HepG2 (cell line): ENCODE measurements around the gene HLF. TPM values are rescaled to one million over a fixed set of nuclear protein-coding genes. Genes with fewer than 3 reads are reported as not detected.

Experiments
- ATAD3A ChIP-seq: sonication (generic); formaldehyde crosslinking; IDR thresholded peaks from 2 replicates; pipeline ENCODE4 v1.4.0; 2020; ENCODE audit warnings: missing genetic modification reagents
- ATM ChIP-seq: fragments of 450-650 bp; IDR thresholded peaks from 2 replicates; pipeline ENCODE4 v1.7.1; 2017; ENCODE audit warnings: mild to moderate bottlenecking, borderline replicate concordance
- CAMTA2 ChIP-seq: sonication (generic); formaldehyde crosslinking; IDR thresholded peaks from 2 replicates; pipeline ENCODE4 v1.4.0; 2020; ENCODE audit warnings: mild to moderate bottlenecking, missing genetic modification reagents, borderline replicate concordance
- DDIT3 ChIP-seq: sonication (generic); formaldehyde crosslinking; IDR thresholded peaks from 2 replicates; pipeline ENCODE4 v1.4.0; 2020; ENCODE audit warnings: mild to moderate bottlenecking, missing genetic modification reagents
- ISX ChIP-seq: sonication (generic); formaldehyde crosslinking; conservative IDR thresholded peaks from 2 replicates; pipeline ENCODE4 v1.5.0; 2020; ENCODE audit warnings: missing genetic modification reagents
- JDP2 ChIP-seq: sonication (generic); formaldehyde crosslinking; IDR thresholded peaks from 2 replicates; pipeline ENCODE4 v1.8.1; 2022; ENCODE audit warnings: missing genetic modification reagents, borderline replicate concordance
- KDM3A ChIP-seq: IDR thresholded peaks from 2 replicates; pipeline ENCODE4 v1.6.1; 2018; ENCODE audit warnings: low read depth, missing compliant biosample characterization
- NCOA5 ChIP-seq: sonication (generic); formaldehyde crosslinking; IDR thresholded peaks from 2 replicates; pipeline ENCODE4 v1.4.0; 2020; ENCODE audit warnings: missing genetic modification reagents
- POGK ChIP-seq: sonication (generic); formaldehyde crosslinking; conservative IDR thresholded peaks from 2 replicates; pipeline ENCODE4 v1.8.0; 2022; ENCODE audit warnings: mild to moderate bottlenecking, moderate library complexity, missing genetic modification reagents
- POLR2AphosphoS5 ChIP-seq: IDR thresholded peaks from 2 replicates; pipeline ENCODE4 v1.6.1; 2012; ENCODE audit warnings: low read depth, low read length
- SNAPC2 ChIP-seq: sonication (generic); formaldehyde crosslinking; IDR thresholded peaks from 2 replicates; pipeline ENCODE4 v1.8.1; 2022; ENCODE audit warnings: mild to moderate bottlenecking, missing genetic modification reagents
- SP1 ChIP-seq, 2 experiments: fragments of 450-650 bp in 1 of 2; sonication (generic) in 1 of 2; formaldehyde crosslinking in 1 of 2; IDR thresholded peaks; 2 replicates each; pipeline versions ENCODE4 v1.4.0 to v1.6.1; 2016 to 2020; ENCODE audit warnings: missing genetic modification reagents in 1 of 2
- SRF ChIP-seq: IDR thresholded peaks from 2 replicates; pipeline ENCODE4 v1.6.1; 2011; ENCODE audit warnings: mild to moderate bottlenecking, low read depth, low read length, moderate library complexity
- WIZ ChIP-seq: sonication (generic); formaldehyde crosslinking; IDR thresholded peaks from 2 replicates; pipeline ENCODE4 v1.5.1; 2020; ENCODE audit warnings: mild to moderate bottlenecking, missing genetic modification reagents
- ZBTB7B ChIP-seq: sonication (generic); formaldehyde crosslinking; IDR thresholded peaks from 2 replicates; pipeline ENCODE4 v1.4.0; 2020; ENCODE audit warnings: missing genetic modification reagents
- ZFP36L2 ChIP-seq: sonication (generic); formaldehyde crosslinking; IDR thresholded peaks from 2 replicates; pipeline ENCODE4 v1.4.0; 2020; ENCODE audit warnings: missing genetic modification reagents
- ZNF232 ChIP-seq: sonication (generic); formaldehyde crosslinking; IDR thresholded peaks from 2 replicates; pipeline ENCODE4 v1.4.0; 2020; ENCODE audit warnings: missing genetic modification reagents, borderline replicate concordance
- ZNF350 ChIP-seq: sonication (generic); formaldehyde crosslinking; IDR thresholded peaks from 2 replicates; pipeline ENCODE4 v1.4.0; 2020; ENCODE audit warnings: mild to moderate bottlenecking, low read depth, missing genetic modification reagents, borderline replicate concordance
- ZNF530 ChIP-seq: sonication (generic); formaldehyde crosslinking; IDR thresholded peaks from 2 replicates; pipeline ENCODE4 v1.5.0; 2020; ENCODE audit warnings: low read depth, mild to moderate bottlenecking, missing genetic modification reagents
- ZNF549 ChIP-seq: sonication (generic); formaldehyde crosslinking; IDR thresholded peaks from 2 replicates; pipeline ENCODE4 v1.5.0; 2020; ENCODE audit warnings: missing genetic modification reagents
- ZNF761 ChIP-seq: sonication (generic); formaldehyde crosslinking; conservative IDR thresholded peaks from 2 replicates; pipeline ENCODE4 v1.4.0; 2020; ENCODE audit warnings: mild to moderate bottlenecking, missing genetic modification reagents
- polyA plus RNA-seq, 8 experiments: library from polyadenylated mRNA; depleted of rRNA in 3 of 8; stranded (reverse) in 7 of 8; unstranded in 1 of 8; fragments of >200 nt; fragmentation: Illumina TruSeq in 4 of 8; extraction: Trizol in 4 of 8; gene quantifications; 2 replicates each; pipeline versions ENCODE4 v1.2.1 to v1.2.3, GENCODE V29; 2011 to 2016; ENCODE audit warnings: low read depth in 4 of 8, missing spikeins in 1 of 8, mixed read lengths in 1 of 8; ENCODE audit not compliant: insufficient read depth in 1 of 8
- total RNA-seq, 5 experiments: library from RNA; depleted of rRNA; stranded (reverse); fragments of >200 nt; fragmentation: Illumina TruSeq; extraction: Trizol; gene quantifications; 2 replicates each; pipeline ENCODE4 v1.2.3, GENCODE V29; 2016; ENCODE audit warnings: low read depth in 1 of 5
- TF ChIP-seq, protein P1 (sequence below): sonication (generic); formaldehyde crosslinking; IDR thresholded peaks from 2 replicates; pipeline ENCODE4 v1.4.0; 2020; ENCODE audit warnings: missing genetic modification reagents, borderline replicate concordance
- TF ChIP-seq, protein P2 (sequence below): IDR thresholded peaks from 2 replicates; pipeline ENCODE4 v1.6.1; 2016; ENCODE audit warnings: control low read depth

The HLF gene
- total and polyA plus RNA-seq, 2 of the 13 experiments (the other 11 are each of a cell fraction or from before 2014, with no cell fraction given): 202 to 346 TPM

DNA sequence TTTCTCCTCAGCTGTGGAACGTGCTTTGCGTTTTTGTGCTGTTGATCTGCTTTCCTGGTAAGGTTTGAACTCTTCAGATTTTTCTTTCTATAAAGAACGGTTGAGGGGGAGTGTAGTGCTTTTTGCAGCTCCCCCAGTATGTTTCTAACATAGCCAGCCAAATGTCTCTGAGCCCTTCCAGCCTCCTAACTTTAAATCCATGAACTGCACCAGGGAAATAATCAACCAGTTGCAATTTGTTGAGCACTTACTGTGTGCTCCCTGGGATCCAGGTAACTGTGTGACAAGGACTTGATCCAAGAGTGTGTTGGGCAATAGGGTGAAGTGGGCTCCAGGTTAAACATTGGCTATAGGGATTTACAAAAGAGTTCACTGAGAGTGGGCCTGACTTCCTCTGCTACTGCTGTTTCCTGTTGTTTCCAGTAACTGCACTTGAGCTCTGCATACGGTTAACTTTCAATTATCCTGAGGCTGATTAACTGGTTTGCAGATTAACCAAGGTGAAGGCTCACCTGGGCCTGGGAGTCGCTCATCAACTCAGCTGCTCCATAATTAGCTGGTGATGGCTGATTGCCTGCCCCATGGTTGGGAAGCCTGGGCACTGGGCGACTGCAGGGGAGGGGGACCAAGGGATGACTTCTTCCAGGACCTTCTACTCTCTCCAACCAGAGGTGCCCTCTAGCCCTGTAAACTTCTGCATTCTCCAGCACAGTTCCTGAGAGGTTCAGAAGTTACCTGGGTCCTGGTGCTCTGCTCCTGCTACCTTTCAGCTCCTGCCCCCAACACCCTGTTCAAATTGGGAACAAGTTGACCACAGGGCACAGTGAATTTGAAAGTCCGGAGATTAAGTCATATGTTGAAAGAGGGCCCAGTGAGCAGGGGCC, 19.5 kb downstream of the HLF start (continued):
- no peak for TF ChIP-seq SP1 (IDR thresholded peaks at IDR 0.05)
- TF ChIP-seq SP1 (CRISPR knock-in tag; IDR thresholded peaks at IDR 0.05): no peak; the same call in 1 of the 2 replicates
- no peak for TF ChIP-seq ATM
- TF ChIP-seq ISX (CRISPR knock-in tag): no peak
- peak; percentile 96 for TF ChIP-seq ZBTB7B (CRISPR knock-in tag)
- TF ChIP-seq NCOA5 (CRISPR knock-in tag): no peak
- no peak for TF ChIP-seq CAMTA2 (CRISPR knock-in tag)
- TF ChIP-seq POLR2AphosphoS5: peak; percentile 84
- peak; percentile 72 for TF ChIP-seq POGK (CRISPR knock-in tag)
- TF ChIP-seq ZNF350 (CRISPR knock-in tag): peak; percentile 60
- no peak for TF ChIP-seq SRF
- no peak for TF ChIP-seq WIZ (CRISPR knock-in tag)
- peak; percentile 93 for TF ChIP-seq ZFP36L2
- peak; percentile 34; the same call in 1 of the 2 replicates for TF ChIP-seq ZNF232 (CRISPR knock-in tag)
- TF ChIP-seq DDIT3 (CRISPR knock-in tag): no peak
- TF ChIP-seq ZNF761 (CRISPR knock-in tag): peak; percentile 47
- TF ChIP-seq, protein P1, sequence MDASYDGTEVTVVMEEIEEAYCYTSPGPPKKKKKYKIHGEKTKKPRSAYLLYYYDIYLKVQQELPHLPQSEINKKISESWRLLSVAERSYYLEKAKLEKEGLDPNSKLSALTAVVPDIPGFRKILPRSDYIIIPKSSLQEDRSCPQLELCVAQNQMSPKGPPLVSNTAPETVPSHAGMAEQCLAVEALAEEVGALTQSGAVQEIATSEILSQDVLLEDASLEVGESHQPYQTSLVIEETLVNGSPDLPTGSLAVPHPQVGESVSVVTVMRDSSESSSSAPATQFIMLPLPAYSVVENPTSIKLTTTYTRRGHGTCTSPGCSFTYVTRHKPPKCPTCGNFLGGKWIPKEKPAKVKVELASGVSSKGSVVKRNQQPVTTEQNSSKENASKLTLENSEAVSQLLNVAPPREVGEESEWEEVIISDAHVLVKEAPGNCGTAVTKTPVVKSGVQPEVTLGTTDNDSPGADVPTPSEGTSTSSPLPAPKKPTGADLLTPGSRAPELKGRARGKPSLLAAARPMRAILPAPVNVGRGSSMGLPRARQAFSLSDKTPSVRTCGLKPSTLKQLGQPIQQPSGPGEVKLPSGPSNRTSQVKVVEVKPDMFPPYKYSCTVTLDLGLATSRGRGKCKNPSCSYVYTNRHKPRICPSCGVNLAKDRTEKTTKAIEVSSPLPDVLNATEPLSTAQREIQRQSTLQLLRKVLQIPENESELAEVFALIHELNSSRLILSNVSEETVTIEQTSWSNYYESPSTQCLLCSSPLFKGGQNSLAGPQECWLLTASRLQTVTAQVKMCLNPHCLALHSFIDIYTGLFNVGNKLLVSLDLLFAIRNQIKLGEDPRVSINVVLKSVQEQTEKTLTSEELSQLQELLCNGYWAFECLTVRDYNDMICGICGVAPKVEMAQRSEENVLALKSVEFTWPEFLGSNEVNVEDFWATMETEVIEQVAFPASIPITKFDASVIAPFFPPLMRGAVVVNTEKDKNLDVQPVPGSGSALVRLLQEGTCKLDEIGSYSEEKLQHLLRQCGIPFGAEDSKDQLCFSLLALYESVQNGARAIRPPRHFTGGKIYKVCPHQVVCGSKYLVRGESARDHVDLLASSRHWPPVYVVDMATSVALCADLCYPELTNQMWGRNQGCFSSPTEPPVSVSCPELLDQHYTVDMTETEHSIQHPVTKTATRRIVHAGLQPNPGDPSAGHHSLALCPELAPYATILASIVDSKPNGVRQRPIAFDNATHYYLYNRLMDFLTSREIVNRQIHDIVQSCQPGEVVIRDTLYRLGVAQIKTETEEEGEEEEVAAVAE (CRISPR knock-in tag): peak; percentile 83; the same call in 1 of the 2 replicates
- no peak for TF ChIP-seq ATAD3A
- TF ChIP-seq ZNF530 (CRISPR knock-in tag): no peak
- TF ChIP-seq, protein P2, sequence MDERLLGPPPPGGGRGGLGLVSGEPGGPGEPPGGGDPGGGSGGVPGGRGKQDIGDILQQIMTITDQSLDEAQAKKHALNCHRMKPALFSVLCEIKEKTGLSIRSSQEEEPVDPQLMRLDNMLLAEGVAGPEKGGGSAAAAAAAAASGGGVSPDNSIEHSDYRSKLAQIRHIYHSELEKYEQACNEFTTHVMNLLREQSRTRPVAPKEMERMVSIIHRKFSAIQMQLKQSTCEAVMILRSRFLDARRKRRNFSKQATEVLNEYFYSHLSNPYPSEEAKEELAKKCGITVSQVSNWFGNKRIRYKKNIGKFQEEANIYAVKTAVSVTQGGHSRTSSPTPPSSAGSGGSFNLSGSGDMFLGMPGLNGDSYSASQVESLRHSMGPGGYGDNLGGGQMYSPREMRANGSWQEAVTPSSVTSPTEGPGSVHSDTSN (CRISPR knock-in tag): peak; percentile 44; the same call in 1 of the 2 replicates
- TF ChIP-seq SNAPC2: peak; percentile 83; the same call in 1 of the 2 replicates
- no peak; the same call in 1 of the 2 replicates for TF ChIP-seq JDP2 (CRISPR knock-in tag)
- no peak for TF ChIP-seq ZNF549
- TF ChIP-seq KDM3A (CRISPR knock-in tag): peak; percentile 63; the same call in 1 of the 2 replicates
